Measurements from ENCODE around the gene SPINK2. TPM values are rescaled to one million over a fixed set of nuclear protein-coding genes. Genes with fewer than 3 reads are reported as not detected.

SPINK2 gene
- total and polyA plus RNA-seq, 2 of the 8 experiments (the other 6 are each of a cell fraction or from before 2014, with no cell fraction given): 0.89 to 1.4 TPM

- Histone ChIP-seq H3K36me3 (ENCODE audit: control insufficient read depth in 2 of 4, insufficient read depth in 4 of 4, low read length in 3 of 4) (no peaks in the 10 kb centered on the region), H3K23me2 (ENCODE audit: low read depth, low read length) (no peaks in the 10 kb centered on the region), H3K23ac (ENCODE audit: insufficient read length) (no peak overlapping the region), H2BK5ac (ENCODE audit: low read depth, low read length) (no peak overlapping the region), H3K9me3 (ENCODE audit: insufficient read depth in 2 of 2, low read depth in 1 of 2, low read length in 1 of 2) (no peaks in the 10 kb centered on the region), H3K27ac (ENCODE audit: low read depth, low read length) (no peak overlapping the region), H2BK12ac (ENCODE audit: low read depth, low read length) (no peak overlapping the region), H2BK15ac (ENCODE audit: low read length) (no peak overlapping the region), H3K79me2 (ENCODE audit: control insufficient read depth in 1 of 2, insufficient read depth in 2 of 2, low read length in 2 of 2) (no peaks in the 10 kb centered on the region), H3K4me1 (replicated peaks in 1 of 4; ENCODE audit: control insufficient read depth in 3 of 4, insufficient read depth in 4 of 4, low read length in 3 of 4) (peaks cover 0 to 7% (median 2%) of the 10 kb centered on the region in 4 experiments; a peak in 2 of 7 replicates), H4K20me1 (replicated peaks in 1 of 2; ENCODE audit: control insufficient read depth in 1 of 2, insufficient read depth in 2 of 2, low read length in 2 of 2) (no peaks in the 10 kb centered on the region), H2BK120ac (replicated peaks; ENCODE audit: low read depth, low read length) (no peak overlapping the region), H3K14ac (ENCODE audit: insufficient read length) (no peak overlapping the region), H2BK20ac (ENCODE audit: low read length) (no peak overlapping the region), H2AK5ac (ENCODE audit: low read depth, low read length) (no peak overlapping the region), H3K4ac (replicated peaks; ENCODE audit: insufficient read length, low read depth, low read length) (no peak overlapping the region), H4K5ac (ENCODE audit: insufficient read length, low read depth, low read length) (no peak overlapping the region), H3K18ac (ENCODE audit: extremely low read depth, low read length) (no peak overlapping the region), H3K4me3 (ENCODE audit: extremely low read depth in 1 of 4, insufficient read depth in 2 of 4, low read depth in 3 of 4, low read length in 4 of 4) (no peak overlapping the region), H4K8ac (ENCODE audit: extremely low read depth, insufficient read depth, low read length) (no peak overlapping the region), H3K27me3 (replicated peaks in 1 of 4; ENCODE audit: control insufficient read depth in 3 of 4, extremely low read depth in 1 of 4, insufficient read depth in 3 of 4, low read length in 3 of 4) (no peaks in the 10 kb centered on the region), H2AFZ (ENCODE audit: low read length) (no peak overlapping the region), H3K56ac (replicated peaks; ENCODE audit: insufficient read length, low read depth, low read length) (no peak overlapping the region), H4K91ac (replicated peaks; ENCODE audit: insufficient read length, low read length) (no peak overlapping the region), H3K9ac (replicated peaks in 1 of 4; ENCODE audit: extremely low read depth in 1 of 4, low read depth in 3 of 4, low read length in 3 of 4) (no peak overlapping the region), H3K4me2 (ENCODE audit: insufficient read depth in 1 of 2, low read depth in 2 of 2, low read length in 2 of 2) (no peak overlapping the region; a peak in 1 of 4 replicates), H3K79me1 (ENCODE audit: low read depth, low read length) (no peaks in the 10 kb centered on the region)
- CTCF ChIA-PET (ENCODE audit: partially characterized antibody): interaction anchor here (0.5 to 1.4 kb wide), 7 partner anchors 8 to 280 kb away, joined by 3 to 4 read pairs (median 3); no protein-coding TSS in a partner anchor
- FAIRE-seq: no peak
- no peak for DNase-seq (ENCODE audit: low read depth in 1 of 2, low spot score in 2 of 2)
- 70% methylated on average over 9 of the region's 9 CpGs; no CpG with 5 or more reads in 1 of the 2 experiments for WGBS, 2 experiments (ENCODE audit: extremely low coverage in 1 of 2, insufficient coverage in 1 of 2, insufficient read length in 1 of 2, insufficient replicate concordance in 2 of 2, low coverage in 1 of 2, low lambda C conversion rate in 2 of 2, missing lambda C conversion rate in 1 of 2)
- POLR2A ChIA-PET (ENCODE audit: partially characterized antibody): no interaction called here
- TF ChIP-seq RAD21 (IDR thresholded peaks at IDR 0.05 in 1 of 2, conservative IDR thresholded peaks at IDR 0.05 in 1 of 2; ENCODE audit: low read depth in 2 of 2, low read length in 2 of 2): no peak
- TF ChIP-seq USF2 (IDR thresholded peaks at IDR 0.05; ENCODE audit: low read length): no peak
- TF ChIP-seq CEBPB (IDR thresholded peaks at IDR 0.05; ENCODE audit: low read depth, low read length): no peak
- TF ChIP-seq RXRA (IDR thresholded peaks at IDR 0.05; ENCODE audit: insufficient read depth, low read depth, low read length): no peak
- TF ChIP-seq TAF1 (IDR thresholded peaks at IDR 0.05; ENCODE audit: low read depth, low read length): no peak
- TF ChIP-seq CHD2 (IDR thresholded peaks at IDR 0.05; ENCODE audit: low read length): no peak
- no peak for TF ChIP-seq NANOG (IDR thresholded peaks at IDR 0.05; ENCODE audit: insufficient read depth, low read depth, low read length, poor library complexity, severe bottlenecking)
- no peak for TF ChIP-seq GABPA (IDR thresholded peaks at IDR 0.05; ENCODE audit: borderline replicate concordance, insufficient read depth, low read length)
- TF ChIP-seq RBBP5 (IDR thresholded peaks at IDR 0.05; ENCODE audit: borderline replicate concordance, low read depth, low read length): no peak
- no peak for TF ChIP-seq BCL11A (IDR thresholded peaks at IDR 0.05; ENCODE audit: low read depth in 2 of 2, low read length in 2 of 2)
- no peak for TF ChIP-seq ATF2 (IDR thresholded peaks at IDR 0.05; ENCODE audit: low read length)
These were observed 34.5 kb downstream of the SPINK2 start for GRCh38 chr4:56786955-56787354.

All from H1 (cell line).